AG04450 (cell line): ENCODE results near the gene SLC6A20. TPM values are rescaled to one million over a fixed set of nuclear protein-coding genes. Genes with fewer than 3 reads are reported as not detected.

Experiments used
- CTCF ChIA-PET: fragments of 300-600, 350-600 bp; formaldehyde crosslinking; extraction: SDS; loops from one replicate; lab custom pipeline; 2022; ENCODE audit warnings: antibody characterized with exemption, inconsistent platforms; lab: Charles Lee
- POLR2A ChIA-PET: fragments of 350-600 bp; formaldehyde crosslinking; extraction: SDS; loops from one replicate; lab custom pipeline; 2021; ENCODE audit warnings: antibody characterized with exemption, inconsistent platforms; lab: Yijun Ruan, JAX
- DNase-seq: peaks from one replicate; pipeline ENCODE4 v3.0.0-alpha.2; 2011; ENCODE audit warnings: low read depth, low spot score
- H3K27ac ChIP-seq: one replicate; pipeline ENCODE4 v1.5.1; 2012; ENCODE audit warnings: low read depth, low read length, control low read depth
- H3K27me3 ChIP-seq: one replicate; pipeline ENCODE4 v1.6.0; 2012; ENCODE audit warnings: low read length; ENCODE audit not compliant: control insufficient read depth, insufficient read depth
- H3K4me3 ChIP-seq: 2 replicates; pipeline ENCODE4 v1.5.1; 2011; ENCODE audit warnings: mild to moderate bottlenecking, low read depth, low read length, control low read depth
- H3K9me3 ChIP-seq: 2 replicates; pipeline ENCODE4 v1.5.1; 2012; ENCODE audit warnings: low read length; ENCODE audit not compliant: control insufficient read depth, insufficient read depth
- CTCF ChIP-seq: IDR thresholded peaks from 2 replicates; pipeline ENCODE4 v1.5.1; 2011; ENCODE audit warnings: low read depth, low read length, control low read depth, inconsistent platforms
- polyA plus RNA-seq: library from polyadenylated mRNA; depleted of rRNA; stranded (reverse); fragments of >200 nt; gene quantifications from 2 replicates; pipeline ENCODE4 v1.2.3, GENCODE V29; 2011

Gene SLC6A20
- polyA plus RNA-seq, 1 experiment, result not detected

DNA sequence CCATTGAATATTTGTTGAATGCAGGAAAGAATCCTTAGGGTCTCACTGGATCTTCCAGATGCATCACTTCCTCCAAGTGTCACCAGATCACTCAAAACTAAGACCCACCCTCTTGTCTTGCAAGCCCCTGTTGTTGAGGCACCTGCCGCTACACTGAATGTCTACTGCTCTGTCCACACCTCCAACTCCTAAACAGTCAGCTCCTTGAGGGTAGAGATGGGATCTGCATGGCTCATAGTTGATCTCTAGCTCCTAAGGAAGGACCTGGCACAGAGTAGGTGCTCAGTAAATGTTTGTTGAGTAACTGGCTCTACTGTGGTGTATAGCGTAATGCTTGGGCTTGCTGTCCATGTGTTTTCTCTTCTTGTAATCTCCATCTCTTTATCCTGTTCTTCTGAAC lies 8.8 kb downstream of the SLC6A20 start:
- no peak for TF ChIP-seq CTCF
- Histone ChIP-seq H3K4me3 (no peak overlapping the region), H3K27ac (no peak overlapping the region), H3K9me3 (no peaks in the 10 kb centered on the region), H3K27me3 (peaks cover 45% of the 10 kb centered on the region)
- CTCF ChIA-PET, result no interaction called here
- no peak for DNase-seq
- POLR2A ChIA-PET, result no interaction called here

DNA sequence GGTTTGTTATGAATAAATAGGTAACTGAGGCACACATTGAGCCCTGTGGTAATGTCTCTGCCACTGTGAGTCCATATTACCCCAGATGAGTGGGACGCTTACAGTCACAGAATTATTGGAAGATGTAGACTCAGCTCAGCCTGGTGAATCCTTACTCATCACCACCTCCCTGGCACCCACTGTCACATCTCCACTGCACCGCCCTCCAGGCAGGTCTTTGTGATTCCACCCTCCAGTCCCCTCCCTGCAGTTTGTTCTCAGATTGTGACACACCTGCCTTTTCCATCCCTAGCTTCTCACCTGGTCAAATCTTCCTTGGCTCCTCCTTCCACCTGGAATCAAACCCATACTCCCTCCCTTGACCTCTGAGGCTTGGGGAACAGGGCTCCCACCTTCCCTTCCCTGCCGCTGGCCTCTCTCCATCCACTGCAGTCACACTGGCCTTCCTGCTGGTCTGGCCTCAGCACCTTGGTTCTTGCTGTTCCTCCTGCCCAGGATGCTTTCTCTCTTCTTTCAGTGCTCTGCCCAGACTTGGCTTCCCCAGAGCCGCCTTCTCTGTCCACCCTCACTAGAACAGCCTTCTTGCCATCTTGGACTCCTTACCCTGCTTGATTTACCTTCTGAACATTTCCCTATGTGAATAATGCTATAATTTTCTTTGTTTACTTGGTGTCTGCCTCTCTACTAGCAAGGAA lies 9.4 kb downstream of the SLC6A20 start:
- ChIA-PET CTCF (no interaction called here), POLR2A (no interaction called here)

DNA sequence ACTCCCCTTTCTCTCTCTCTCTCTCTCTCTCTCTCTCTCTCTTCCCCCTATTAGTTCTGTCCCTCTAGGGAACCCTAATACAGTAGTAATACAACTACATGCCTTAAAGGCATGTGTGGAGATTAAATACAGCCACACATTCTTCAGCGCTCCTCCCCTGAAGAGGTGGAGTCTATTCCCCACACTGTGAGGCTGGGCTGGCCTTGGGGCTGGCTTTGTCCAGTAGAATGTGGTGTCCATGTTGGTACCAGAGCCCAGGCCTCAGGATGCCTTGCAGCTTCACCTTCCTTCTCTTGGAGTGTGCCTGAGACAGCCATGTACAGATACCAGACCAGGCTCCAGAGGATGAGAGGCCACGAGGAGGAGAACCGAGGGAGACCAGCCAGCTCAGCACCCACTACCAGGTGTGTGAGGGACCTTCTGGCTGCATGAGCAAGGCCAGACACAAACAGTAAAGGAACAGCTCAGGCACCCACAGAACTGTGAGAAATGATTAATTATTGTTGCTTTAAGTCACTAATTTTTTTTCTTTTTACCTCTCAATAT lies 10.7 kb downstream of the SLC6A20 start:
- DNase-seq, result no peak
- H3K27ac ChIP-seq, result no peak overlapping the region
- POLR2A ChIA-PET, result no interaction called here
- no peaks in the 10 kb centered on the region; the same call in 1 of the 2 replicates for H3K9me3 ChIP-seq
- H3K27me3 ChIP-seq, result peaks cover 46% of the 10 kb centered on the region
- CTCF ChIA-PET, result interaction anchor here (0.7 kb wide), 1 partner anchor 293 kb away, joined by 3 read pairs; no protein-coding TSS in a partner anchor
- TF ChIP-seq CTCF, result no peak
- H3K4me3 ChIP-seq, result no peak overlapping the region

More for the DNA sequence above, 9.4 kb downstream of the SLC6A20 start:
- no peak for TF ChIP-seq CTCF
- peaks cover 47% of the 10 kb centered on the region for H3K27me3 ChIP-seq
- no peak overlapping the region for H3K27ac ChIP-seq
- no peak for DNase-seq
- H3K9me3 ChIP-seq, result no peaks in the 10 kb centered on the region; the same call in 1 of the 2 replicates
- H3K4me3 ChIP-seq, result no peak overlapping the region

- H3K27me3 ChIP-seq, result peaks cover 45% of the 10 kb centered on the region
- no peak; the same call in 1 of the 2 replicates for TF ChIP-seq CTCF
- no peak for DNase-seq
- H3K9me3 ChIP-seq, result no peaks in the 10 kb centered on the region; the same call in 1 of the 2 replicates
- ChIA-PET CTCF (interaction anchor here (1.4 kb wide), 1 partner anchor 295 kb away, joined by 5 read pairs; no protein-coding TSS in a partner anchor), POLR2A (no interaction called here)
- H3K4me3 ChIP-seq, result no peak overlapping the region
- H3K27ac ChIP-seq, result no peak overlapping the region
Observed at GRCh38 chr3:45783667-45784066, 12.7 kb downstream of the SLC6A20 start.

GRCh38 chr3:45782381-45782780 lies 14.0 kb downstream of the SLC6A20 start:
- no peaks in the 10 kb centered on the region; the same call in 1 of the 2 replicates for H3K9me3 ChIP-seq
- no peak for TF ChIP-seq CTCF
- DNase-seq, result no peak
- POLR2A ChIA-PET, result no interaction called here
- CTCF ChIA-PET, result no interaction called here
- peaks cover 48% of the 10 kb centered on the region for H3K27me3 ChIP-seq
- no peak overlapping the region for H3K4me3 ChIP-seq
- H3K27ac ChIP-seq, result no peak overlapping the region
